PC-3 (cell line): ENCODE data around the gene NXPH2. TPM values are rescaled to one million over a fixed set of nuclear protein-coding genes. Genes with fewer than 3 reads are reported as not detected.

Experiments used
- ATAC-seq: fragments of 200-7000 bp; cut with Tn5 transposase; 2 replicates; pipeline ENCODE4 v1.9.1; 2020; ENCODE audit warnings: mild to moderate bottlenecking, moderate library complexity
- BruUV-seq: library from RNA; stranded (reverse); fragments of 400-500 nt; replicated peaks from 2 replicates; lab custom pipeline; 2021; lab: Mats Ljungman, UMichigan
- CTCF ChIA-PET: fragments of 300-600 bp; sonication (Branson Sonifier 250); formaldehyde crosslinking; loops from one replicate; lab custom pipeline; 2022; ENCODE audit warnings: antibody characterized with exemption; lab: Charles Lee
- POLR2A ChIA-PET: fragments of 300-600 bp; sonication (Branson Sonifier 250); formaldehyde crosslinking; loops from one replicate; lab custom pipeline; 2022; ENCODE audit warnings: antibody characterized with exemption; ENCODE audit not compliant: unreplicated experiment; lab: Charles Lee
- DNase-seq: peaks from one replicate; pipeline ENCODE4 v3.0.0-alpha.2; 2015
- H2AFZ ChIP-seq: fragments of 300-600 bp; sonication (generic); 2 replicates; pipeline ENCODE4 v1.6.0; 2016; ENCODE audit warnings: antibody characterized with exemption, low read length
- H3F3A ChIP-seq: fragments of 300-600 bp; sonication (generic); one replicate; pipeline ENCODE4 v1.6.0; 2017; ENCODE audit warnings: antibody characterized with exemption, low read length, control low read depth, mild to moderate bottlenecking; ENCODE audit not compliant: unreplicated experiment
- H3K27ac ChIP-seq: fragments of 300-600 bp; sonication (generic); 2 replicates; pipeline ENCODE4 v1.5.1; 2016; ENCODE audit warnings: mild to moderate bottlenecking, low read length
- H3K27me3 ChIP-seq: fragments of 300-600 bp; sonication (generic); 2 replicates; pipeline ENCODE4 v1.6.1; 2016; ENCODE audit warnings: low read length, mixed read lengths
- H3K36me3 ChIP-seq: fragments of 300-600 bp; sonication (generic); 2 replicates; pipeline ENCODE4 v1.6.1; 2016; ENCODE audit warnings: low read depth, mixed run types, low read length, mixed read lengths
- H3K4me1 ChIP-seq: fragments of 300-600 bp; sonication (generic); 2 replicates; pipeline ENCODE4 v1.5.1; 2016; ENCODE audit warnings: low read length; ENCODE audit not compliant: insufficient read depth
- H3K4me2 ChIP-seq: fragments of 300-600 bp; sonication (generic); 2 replicates; pipeline ENCODE4 v1.6.0; 2016; ENCODE audit warnings: low read length
- H3K4me3 ChIP-seq: fragments of 300-600 bp; sonication (generic); 2 replicates; pipeline ENCODE4 v1.5.1; 2016; ENCODE audit warnings: mild to moderate bottlenecking, low read length, mixed read lengths
- H3K79me2 ChIP-seq: fragments of 300-600 bp; sonication (generic); 2 replicates; pipeline ENCODE4 v1.6.1; 2017; ENCODE audit warnings: low read length, mixed read lengths
- H3K9ac ChIP-seq: fragments of 300-600 bp; sonication (generic); 2 replicates; pipeline ENCODE4 v1.6.0; 2016; ENCODE audit warnings: mild to moderate bottlenecking, low read length
- H3K9me2 ChIP-seq: fragments of 300-600 bp; sonication (generic); replicated peaks from 2 replicates; pipeline ENCODE4 v1.6.1; 2016; ENCODE audit warnings: mixed run types, low read length, mixed read lengths
- H3K9me3 ChIP-seq: fragments of 300-600 bp; sonication (generic); 2 replicates; pipeline ENCODE4 v1.6.1; 2016; ENCODE audit warnings: low read length, mixed read lengths
- H4K20me1 ChIP-seq: fragments of 300-600 bp; sonication (generic); 2 replicates; pipeline ENCODE4 v1.6.1; 2016; ENCODE audit warnings: low read length, mixed read lengths
- CTCF ChIP-seq: fragments of 300-600 bp; sonication (generic); conservative IDR thresholded peaks from 2 replicates; pipeline ENCODE4 v1.5.1; 2017; ENCODE audit warnings: antibody characterized with exemption, low read depth, mild to moderate bottlenecking, low read length
- EZH2 ChIP-seq: fragments of 300-600 bp; sonication (generic); IDR thresholded peaks from one replicate; pipeline ENCODE4 v1.6.1; 2017; ENCODE audit warnings: antibody characterized with exemption, mild to moderate bottlenecking, low read length; ENCODE audit not compliant: unreplicated experiment
- EZH2phosphoT487 ChIP-seq: fragments of 300-600 bp; sonication (generic); IDR thresholded peaks from 2 replicates; pipeline ENCODE4 v1.6.1; 2018; ENCODE audit warnings: mild to moderate bottlenecking, antibody characterized with exemption, low read length, borderline replicate concordance
- intact Hi-C: fragments of 100-400 bp; cut with micrococcal nuclease; formaldehyde crosslinking; loops from 2 replicates; pipeline ENCODE4 v1.9.0; 2023
- total RNA-seq: library from RNA; depleted of rRNA; stranded (reverse); fragments of >200 nt; gene quantifications from 2 replicates; pipeline ENCODE4 v1.2.3, GENCODE V29; 2014

Gene NXPH2
- total RNA-seq, 1 experiment from 2014 or later: not detected

GRCh38 chr2:138811431-138811830 is 31.2 kb upstream of the NXPH2 start:
- H3K4me2 ChIP-seq: no peak overlapping the region
- H3K9ac ChIP-seq: no peak overlapping the region
- no peaks in the 10 kb centered on the region for H3K4me1 ChIP-seq
- H3K27me3 ChIP-seq: peaks cover 29% of the 10 kb centered on the region; the same call in 1 of the 2 replicates
- TF ChIP-seq EZH2phosphoT487 (no peak), CTCF (no peak), EZH2 (no peak)
- no peak overlapping the region for H2AFZ ChIP-seq
- H3K36me3 ChIP-seq: no peaks in the 10 kb centered on the region
- no peaks in the 10 kb centered on the region for H3F3A ChIP-seq
- H3K27ac ChIP-seq: no peak overlapping the region
- DNase-seq: no peak
- ATAC-seq: no peak
- H4K20me1 ChIP-seq: no peaks in the 10 kb centered on the region
- H3K9me2 ChIP-seq: no peaks in the 10 kb centered on the region
- H3K79me2 ChIP-seq: no peaks in the 10 kb centered on the region
- no peaks in the 10 kb centered on the region for H3K9me3 ChIP-seq
- no peak overlapping the region for H3K4me3 ChIP-seq
- intact Hi-C loops: no loop called here
- ChIA-PET POLR2A (no interaction called here), CTCF (no interaction called here)
- no TSS peak for BruUV-seq

GRCh38 chr2:138794724-138795123 is 14.5 kb upstream of the NXPH2 start:
- CTCF ChIA-PET: interaction anchor here (0.6 kb wide), 1 partner anchor 7 kb away, joined by 3 read pairs; no protein-coding TSS in a partner anchor
- POLR2A ChIA-PET: no interaction called here
- H3K9me2 ChIP-seq: no peaks in the 10 kb centered on the region
- ATAC-seq (no peak), DNase-seq (no peak)
- no peaks in the 10 kb centered on the region for H4K20me1 ChIP-seq
- intact Hi-C loops: no loop called here
- no TSS peak for BruUV-seq
- no peaks in the 10 kb centered on the region for H3K4me1 ChIP-seq
- H3K9ac ChIP-seq: no peak overlapping the region
- H3K4me2 ChIP-seq: no peak overlapping the region
- H3K9me3 ChIP-seq: no peaks in the 10 kb centered on the region
- no peaks in the 10 kb centered on the region for H3F3A ChIP-seq
- TF ChIP-seq EZH2phosphoT487 (no peak), CTCF (no peak), EZH2 (no peak)
- no peaks in the 10 kb centered on the region for H3K79me2 ChIP-seq
- no peaks in the 10 kb centered on the region for H3K36me3 ChIP-seq
- H3K4me3 ChIP-seq: no peak overlapping the region
- H2AFZ ChIP-seq: no peak overlapping the region
- H3K27ac ChIP-seq: no peak overlapping the region
- H3K27me3 ChIP-seq: no peaks in the 10 kb centered on the region

DNA sequence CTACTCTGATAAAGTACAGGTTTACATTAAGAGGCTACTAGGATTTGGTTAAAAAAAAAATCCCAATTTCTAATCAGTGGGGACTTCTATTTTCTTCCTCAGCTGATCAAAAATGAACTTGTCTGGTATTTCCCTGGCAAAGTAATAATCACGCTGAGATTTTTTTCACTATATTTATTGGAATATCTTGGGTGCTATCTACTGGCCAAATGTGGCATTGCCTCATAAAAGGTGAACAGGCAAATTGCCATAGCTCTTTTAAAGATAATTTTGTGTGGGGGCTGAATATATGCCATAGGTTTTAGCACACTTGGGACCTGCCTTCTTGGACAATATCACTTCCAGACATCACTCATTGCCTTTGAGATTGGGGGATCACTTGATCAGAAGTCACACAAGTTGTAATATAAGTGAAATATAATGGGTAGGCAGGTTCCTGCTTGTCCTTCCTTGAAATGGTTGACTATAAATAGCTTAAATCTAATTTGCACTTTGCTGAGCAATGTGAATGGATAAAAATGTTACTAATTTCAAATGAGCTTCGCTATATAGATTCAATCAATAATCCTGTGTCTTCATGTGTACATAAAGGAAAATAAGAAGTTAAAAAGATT is 7.0 kb upstream of the NXPH2 start:
- no peaks in the 10 kb centered on the region for H3K36me3 ChIP-seq
- CTCF ChIA-PET: interaction anchor here (0.7 to 1.4 kb wide), 6 partner anchors 8 to 921 kb away, joined by 3 to 6 read pairs (median 3); no protein-coding TSS in a partner anchor
- H3K27me3 ChIP-seq: peaks cover 12% of the 10 kb centered on the region
- no peak overlapping the region for H3K4me2 ChIP-seq
- no peak for TF ChIP-seq EZH2phosphoT487
- TF ChIP-seq CTCF: peak; percentile 89
- no peak for TF ChIP-seq EZH2
- no peaks in the 10 kb centered on the region for H3F3A ChIP-seq
- BruUV-seq: no TSS peak
- no peaks in the 10 kb centered on the region for H3K9me2 ChIP-seq
- no peak overlapping the region for H3K9ac ChIP-seq
- DNase-seq (peak; percentile 74), ATAC-seq (no peak; the same call in 1 of the 2 replicates)
- no peaks in the 10 kb centered on the region for H3K9me3 ChIP-seq
- POLR2A ChIA-PET: interaction anchor here (0.7 kb wide), 1 partner anchor 18 kb away, joined by 4 read pairs; no protein-coding TSS in a partner anchor
- H3K4me3 ChIP-seq: no peak overlapping the region
- intact Hi-C loops: loop anchor here (1.0 to 5.0 kb wide), 4 partner anchors 285 to 877 kb away; partner anchors contain the start of gene SPOPL
- H3K27ac ChIP-seq: no peak overlapping the region
- no peak overlapping the region for H2AFZ ChIP-seq
- no peaks in the 10 kb centered on the region for H3K4me1 ChIP-seq
- no peaks in the 10 kb centered on the region for H3K79me2 ChIP-seq
- no peaks in the 10 kb centered on the region for H4K20me1 ChIP-seq
